Stimulated activated CD8-positive, alpha-beta memory T cell treated with anti-CD3 and anti-CD28 coated beads, Interleukin-15, amount 100 ng/mL, for 4 hours (primary cell): ENCODE data around the gene SLC38A9.
"Not testable (repeated sequence)": the region's sequence is repeated elsewhere in the genome, so short reads cannot be mapped to it uniquely, and the experiment has no call there.

Experiments
- DNase-seq, 2 donors: peaks; one replicate each; pipeline ENCODE4 v3.0.0-alpha.2; 2020; ENCODE audit warnings: low read depth in 2 of 2

Gene SLC38A9

GRCh38 chr5:55708732-55709131 lies 3.4 kb downstream of the SLC38A9 start:
- DNase-seq, result no peak

- no peak for DNase-seq
Measured at GRCh38 chr5:55706230-55706629, 5.9 kb downstream of the SLC38A9 start.

- DNase-seq, result no peak
Measured at GRCh38 chr5:55702598-55703345, 9.4 kb downstream of the SLC38A9 start.

GRCh38 chr5:55701462-55702103 lies 10.5 kb downstream of the SLC38A9 start:
- no peak for DNase-seq

- DNase-seq, result no peak
Measured at GRCh38 chr5:55700745-55701144, 11.4 kb downstream of the SLC38A9 start.

GRCh38 chr5:55699041-55699688 lies 13.0 kb downstream of the SLC38A9 start:
- DNase-seq, result no peak

GRCh38 chr5:55696704-55697103 lies 15.4 kb downstream of the SLC38A9 start:
- DNase-seq, result not testable (repeated sequence)

- DNase-seq, result no peak
Measured at GRCh38 chr5:55694152-55694830, 17.8 kb downstream of the SLC38A9 start.

GRCh38 chr5:55692509-55692908 lies 19.6 kb downstream of the SLC38A9 start:
- DNase-seq, result no peak

- DNase-seq, result no peak
Measured at GRCh38 chr5:55692106-55692417, 20.1 kb downstream of the SLC38A9 start.

GRCh38 chr5:55691265-55692105 lies 20.6 kb downstream of the SLC38A9 start:
- no peak for DNase-seq

- DNase-seq, result no peak
Measured at GRCh38 chr5:55682071-55682470, 30.1 kb downstream of the SLC38A9 start.

- no peak for DNase-seq
Measured at GRCh38 chr5:55681301-55681700, 30.8 kb downstream of the SLC38A9 start.

- DNase-seq, result no peak
Measured at GRCh38 chr5:55680353-55680752, 31.8 kb downstream of the SLC38A9 start.

- DNase-seq, result no peak
Measured at GRCh38 chr5:55679556-55679955, 32.6 kb downstream of the SLC38A9 start.

- DNase-seq, result no peak
Measured at GRCh38 chr5:55675119-55675518, 37.0 kb downstream of the SLC38A9 start.

- DNase-seq, result no peak
Measured at GRCh38 chr5:55674340-55674739, 37.8 kb downstream of the SLC38A9 start.

GRCh38 chr5:55672477-55672911 lies 39.6 kb downstream of the SLC38A9 start:
- DNase-seq, result no peak

GRCh38 chr5:55671975-55672374 lies 40.1 kb downstream of the SLC38A9 start:
- DNase-seq, result no peak

GRCh38 chr5:55668356-55668755 lies 43.8 kb downstream of the SLC38A9 start:
- no peak for DNase-seq

GRCh38 chr5:55667938-55668337 lies 44.2 kb downstream of the SLC38A9 start:
- no peak for DNase-seq

- no peak for DNase-seq
Measured at GRCh38 chr5:55665065-55665464, 47.1 kb downstream of the SLC38A9 start.
